Measurements from ENCODE around the gene RNU6-9. TPM values are rescaled to one million over a fixed set of nuclear protein-coding genes. Genes with fewer than 3 reads are reported as not detected.

The RNU6-9 gene
- total and polyA plus RNA-seq, 10 donors: not detected

GRCh38 chr19:918152-918437 lies 24.8 kb downstream of the RNU6-9 start:
- 1 to 3% (median 3%) methylated on average over 5 to 12 of the region's 12 CpGs for WGBS, 5 donors
- peaks cover 7 to 57% (median 44%) of the 10 kb centered on the region in 7 donors for H3K27me3 ChIP-seq (replicated peaks in 1 of 7)
- H3K9me3 ChIP-seq: no peaks in the 10 kb centered on the region
- peak overlapping the region in 1 of 8 donors; percentile 47 for H3K27ac ChIP-seq
- no peaks in the 10 kb centered on the region for H3K36me3 ChIP-seq
- H3K4me1 ChIP-seq: peaks cover 28 to 85% (median 65%) of the 10 kb centered on the region in 6 donors
- no peak for DNase-seq
- TF ChIP-seq POLR2A (IDR thresholded peaks at IDR 0.05) (no peak), POLR2AphosphoS5 (IDR thresholded peaks at IDR 0.05) (no peak), CTCF (IDR thresholded peaks at IDR 0.05 in 8 of 11, conservative IDR thresholded peaks at IDR 0.05 in 3 of 11) (no peak)
- peak overlapping the region in 7 of 8 donors; percentile 1 to 77 (median 38) for H3K4me3 ChIP-seq
- intact Hi-C loops (cut with DNase I; ENCODE audit: low total_unique reads): no loop called here

- no peak for TF ChIP-seq CTCF (IDR thresholded peaks at IDR 0.05 in 8 of 11, conservative IDR thresholded peaks at IDR 0.05 in 3 of 11)
- TF ChIP-seq POLR2A (IDR thresholded peaks at IDR 0.05): no peak
- TF ChIP-seq POLR2AphosphoS5 (IDR thresholded peaks at IDR 0.05): no peak
- peak overlapping the region in 5 of 8 donors; percentile 45 to 77 (median 47) for H3K4me3 ChIP-seq
- 1 to 3% (median 3%) methylated on average over 31 to 57 of the region's 58 CpGs for WGBS, 5 donors
- H3K27ac ChIP-seq: peak overlapping the region in 1 of 8 donors; percentile 85
- intact Hi-C loops (cut with DNase I; ENCODE audit: low total_unique reads): no loop called here
- H3K4me1 ChIP-seq: peaks cover 28 to 85% (median 63%) of the 10 kb centered on the region in 6 donors
- H3K27me3 ChIP-seq (replicated peaks in 1 of 7): peaks cover 7 to 57% (median 44%) of the 10 kb centered on the region in 7 donors
- H3K36me3 ChIP-seq: no peaks in the 10 kb centered on the region
- DNase-seq: peak; percentile 85
- H3K9me3 ChIP-seq: no peaks in the 10 kb centered on the region
These were observed 25.4 kb downstream of the RNU6-9 start for GRCh38 chr19:918481-919198.

- WGBS, 5 donors: 1 to 3% (median 3%) methylated on average over 29 to 68 of the region's 68 CpGs
These were observed 26.1 kb downstream of the RNU6-9 start for GRCh38 chr19:919199-920050.

More at GRCh38 chr19:919199-920050, 26.1 kb downstream of the RNU6-9 start:
- Histone ChIP-seq H3K27me3 (replicated peaks in 1 of 7) (peaks cover 7 to 57% (median 44%) of the 10 kb centered on the region in 7 donors), H3K4me1 (peaks cover 28 to 85% (median 65%) of the 10 kb centered on the region in 6 donors), H3K36me3 (no peaks in the 10 kb centered on the region), H3K9me3 (no peaks in the 10 kb centered on the region), H3K4me3 (peak overlapping the region; percentile 30 to 77 (median 45)), H3K27ac (peak overlapping the region in 7 of 8 donors; percentile 42 to 85 (median 60))
- peak in 1 of 11 experiments; percentile 2 for TF ChIP-seq CTCF (IDR thresholded peaks at IDR 0.05 in 8 of 11, conservative IDR thresholded peaks at IDR 0.05 in 3 of 11)
- no peak for TF ChIP-seq POLR2A (IDR thresholded peaks at IDR 0.05)
- peak in 2 of 3 donors; percentile 49 to 52 for TF ChIP-seq POLR2AphosphoS5 (IDR thresholded peaks at IDR 0.05)
- peak; percentile 87 for DNase-seq
- intact Hi-C loops (cut with DNase I; ENCODE audit: low total_unique reads): loop anchor here (2.0 to 10.0 kb wide), 2 partner anchors 57 to 135 kb away; no protein-coding TSS in a partner anchor

Measured in spleen (tissue), 11 donors.